ENCODE results near the gene ANKRD49.

ANKRD49 gene

GRCh38 chr11:94544646-94545263 is 51.0 kb downstream of the ANKRD49 start:
- no peak for DNase-seq (ENCODE audit: low read depth)

GRCh38 chr11:94545264-94546161 is 51.7 kb downstream of the ANKRD49 start:
- DNase-seq (ENCODE audit: low read depth), result no peak

- DNase-seq (ENCODE audit: low read depth), result no peak
Observed at GRCh38 chr11:94546162-94546470, 52.3 kb downstream of the ANKRD49 start.

- no peak for DNase-seq (ENCODE audit: low read depth)
Observed at GRCh38 chr11:94546886-94547285, 53.1 kb downstream of the ANKRD49 start.

GRCh38 chr11:94549146-94549545 is 55.4 kb downstream of the ANKRD49 start:
- DNase-seq (ENCODE audit: low read depth), result no peak

Measured in activated gamma-delta T cell treated with anti-CD3 and anti-CD28 coated beads, Interleukin-2, amount 50 U/mL, for 16 hours (primary cell).